K562 (cell line): ENCODE results near the gene CPS1. TPM values are rescaled to one million over a fixed set of nuclear protein-coding genes. Genes with fewer than 3 reads are reported as not detected.

Experiments
- ATAC-seq: fragments of 200-7000 bp; cut with Tn5 transposase; 3 replicates; pipeline ENCODE4 v1.9.1; 2020; ENCODE audit warnings: moderate library complexity
- BruUV-seq: library from RNA; stranded (reverse); fragments of 400-500 nt; replicated peaks from 2 replicates; lab custom pipeline; 2021; lab: Mats Ljungman, UMichigan
- CTCF ChIA-PET: fragments of 300-600 bp; formaldehyde crosslinking; extraction: SDS; loops from one replicate; lab custom pipeline; 2021; ENCODE audit warnings: low intra/inter-chr PET ratio; lab: Yijun Ruan, JAX
- POLR2A ChIA-PET: fragments of 300-600, 350-650 bp; sonication (Branson Sonifier 250); formaldehyde crosslinking; extraction: SDS; loops from one replicate; lab custom pipeline; 2021; ENCODE audit warnings: antibody characterized with exemption, inconsistent platforms; lab: Yijun Ruan, JAX
- DNase-seq, 4 experiments: peaks; one replicate each; pipeline versions ENCODE4 v3.0.0 to v3.0.0-alpha.2; 2011 to 2018; ENCODE audit warnings: low spot score in 3 of 4, mixed read lengths in 3 of 4; ENCODE audit errors: extremely low read depth in 1 of 4
- FAIRE-seq: peaks from 2 replicates; lab custom pipeline; 2011; peaks lifted over from hg19 to GRCh38; lab: Jason Lieb, UNC
- H2AFZ ChIP-seq: 2 replicates; pipeline ENCODE4 v1.6.0; 2011; ENCODE audit warnings: low read depth, low read length, control low read depth, inconsistent platforms
- H3K27ac ChIP-seq: fragments of 200-600 bp; 3 replicates; pipeline ENCODE4 v1.8.0; 2011; ENCODE audit warnings: low read depth, mild to moderate bottlenecking, control low read depth, inconsistent platforms, low read length, moderate library complexity, mixed read lengths; ENCODE audit errors: extremely low read depth
- H3K27me3 ChIP-seq, 2 experiments: fragments of 300-600 bp in 1 of 2; 2 replicates in 1 of 2; 3 replicates in 1 of 2; pipeline versions ENCODE4 v1.6.0 to v1.8.0; 2011; ENCODE audit warnings: inconsistent platforms in 2 of 2, low read length in 2 of 2, mild to moderate bottlenecking in 1 of 2, mixed read lengths in 1 of 2, moderate library complexity in 1 of 2; ENCODE audit not compliant: control insufficient read depth in 2 of 2, insufficient read depth in 2 of 2
- H3K36me3 ChIP-seq: fragments of 300-600 bp; 3 replicates; pipeline ENCODE4 v1.8.0; 2011; ENCODE audit warnings: mild to moderate bottlenecking, low read length, inconsistent platforms; ENCODE audit not compliant: control insufficient read depth, insufficient read depth
- H3K4me1 ChIP-seq, 2 experiments: fragments of 200-600 bp in 1 of 2; replicated peaks in 1 of 2; 2 replicates in 1 of 2; 3 replicates in 1 of 2; pipeline versions ENCODE4 v1.5.1 to v1.8.0; 2011; ENCODE audit warnings: inconsistent platforms in 2 of 2, low read length in 2 of 2, mild to moderate bottlenecking in 1 of 2, mixed read lengths in 1 of 2, moderate library complexity in 1 of 2; ENCODE audit not compliant: control insufficient read depth in 2 of 2, insufficient read depth in 2 of 2
- H3K4me2 ChIP-seq: 2 replicates; pipeline ENCODE4 v1.6.1; 2011; ENCODE audit warnings: low read length, control low read depth, inconsistent platforms, mixed read lengths; ENCODE audit not compliant: insufficient read depth
- H3K4me3 ChIP-seq: fragments of 200-600 bp; sonication (generic), shearing (Covaris generic); 2 replicates; pipeline ENCODE4 v1.5.1; 2016; ENCODE audit warnings: control low read depth, inconsistent platforms
- H3K79me2 ChIP-seq: fragments of 200-600 bp; 3 replicates; pipeline ENCODE4 v1.8.0; 2011; ENCODE audit warnings: low read length, inconsistent platforms; ENCODE audit not compliant: control insufficient read depth, insufficient read depth
- H3K9ac ChIP-seq, 2 experiments: 2 replicates each; pipeline versions ENCODE4 v1.6.0 to v1.6.1; 2011; ENCODE audit warnings: low read depth in 2 of 2, low read length in 2 of 2, control low read depth in 1 of 2, inconsistent platforms in 1 of 2, mild to moderate bottlenecking in 1 of 2, mixed read lengths in 1 of 2; ENCODE audit not compliant: insufficient read depth in 1 of 2
- H3K9me1 ChIP-seq: one replicate; pipeline ENCODE4 v1.6.0; 2011; ENCODE audit warnings: inconsistent platforms, mild to moderate bottlenecking, low read length, moderate library complexity; ENCODE audit not compliant: control insufficient read depth, insufficient read depth
- H3K9me3 ChIP-seq: replicated peaks from 2 replicates; pipeline ENCODE4 v1.5.1; 2011; ENCODE audit warnings: low read depth, low read length, inconsistent platforms; ENCODE audit not compliant: control insufficient read depth, insufficient read depth
- H4K20me1 ChIP-seq: replicated peaks from 2 replicates; pipeline ENCODE4 v1.6.1; 2011; ENCODE audit warnings: low read length, inconsistent platforms, mixed read lengths; ENCODE audit not compliant: control insufficient read depth, insufficient read depth
- ARID3B ChIP-seq: fragments of 250-450 bp; sonication (Bioruptor Pico); IDR thresholded peaks from 2 replicates; pipeline ENCODE4 v1.4.0; 2020; ENCODE audit warnings: borderline replicate concordance
- CAMTA2 ChIP-seq: fragments of 250-450 bp; sonication (Bioruptor Pico); conservative IDR thresholded peaks from 2 replicates; pipeline ENCODE4 v1.5.1; 2022
- CHD2 ChIP-seq: IDR thresholded peaks from 2 replicates; pipeline ENCODE4 v1.6.1; 2011; ENCODE audit warnings: low read depth, low read length
- NFATC3 ChIP-seq: fragments of 450-650 bp; IDR thresholded peaks from 2 replicates; pipeline ENCODE4 v1.6.1; 2017; ENCODE audit warnings: mild to moderate bottlenecking
- PHF20 ChIP-seq: fragments of 450-650 bp; IDR thresholded peaks from 2 replicates; pipeline ENCODE4 v1.6.1; 2018; ENCODE audit not compliant: partially characterized antibody
- PURB ChIP-seq: sonication (generic); formaldehyde crosslinking; IDR thresholded peaks from 2 replicates; pipeline ENCODE4 v1.9.0; 2021; ENCODE audit warnings: low read depth, mild to moderate bottlenecking, missing genetic modification reagents
- RBM34 ChIP-seq: fragments of 200-400 bp; formaldehyde crosslinking; IDR thresholded peaks from 2 replicates; pipeline ENCODE4 v1.6.1; 2018; ENCODE audit warnings: low read length, borderline replicate concordance; ENCODE audit not compliant: insufficient read depth
- RUNX1 ChIP-seq: sonication (generic); IDR thresholded peaks from 2 replicates; pipeline ENCODE4 v1.6.1; 2016; ENCODE audit warnings: antibody characterized with exemption, low read depth
- ZNF583 ChIP-seq: fragments of 250-450 bp; sonication (Bioruptor Pico); IDR thresholded peaks from 2 replicates; pipeline ENCODE4 v1.4.0; 2020
- WGBS: fragments of 100-300 bp; shearing (Covaris generic); methylation state at CpG from one replicate; pipeline ENCODE4 v1.1.6; 2016; ENCODE audit warnings: low coverage, mixed read lengths; ENCODE audit not compliant: insufficient coverage; ENCODE audit errors: missing lambda C conversion rate; 5-methylcytosine and 5-hydroxymethylcytosine counted together
- in situ Hi-C: fragments of 300-500 bp; cut with MboI; formaldehyde crosslinking; loops from 4 replicates; pipeline ENCODE4 v1.15.0; 2018; ENCODE audit warnings: inconsistent platforms, mixed read lengths
- intact Hi-C: fragments of 100-400 bp; cut with micrococcal nuclease; formaldehyde crosslinking; loops from 2 replicates; pipeline ENCODE4 v1.14.2; 2022
- polyA plus RNA-seq, 8 experiments: library from polyadenylated mRNA; depleted of rRNA in 4 of 8; stranded (reverse) in 5 of 8; unstranded in 3 of 8; fragments of >200 nt; fragmentation: Nextera tagmentation in 2 of 8; fragmentation: Illumina TruSeq in 1 of 8; extraction: Ambion mirVana in 2 of 8; extraction: Trizol in 1 of 8; gene quantifications; 2 replicates each; pipeline versions ENCODE4 v1.2.1 to v1.2.3, GENCODE V29; 2011 to 2014; ENCODE audit warnings: inconsistent platforms in 1 of 8, missing spikeins in 1 of 8
- total RNA-seq, 7 experiments: library from RNA; depleted of rRNA in 6 of 7; stranded (reverse); fragments of >200 nt in 6 of 7; fragmentation: Illumina TruSeq in 2 of 7; extraction: Trizol in 2 of 7; gene quantifications; 2 replicates each; pipeline versions ENCODE4 v1.2.1 to v1.2.3, GENCODE V29; 2011 to 2021; ENCODE audit warnings: low replicate concordance in 1 of 7

CPS1 gene
- total and polyA plus RNA-seq, 9 of the 15 experiments (the other 6 are each of a cell fraction or from before 2014, with no cell fraction given), result 2.4 to 13.5 (median 6.0) TPM

GRCh38 chr2:210540471-210540870 is 15.9 kb upstream of the CPS1 start:
- Histone ChIP-seq H3K27ac (no peak overlapping the region), H3K4me1 (no peaks in the 10 kb centered on the region), H3K9ac (no peak overlapping the region), H2AFZ (no peak overlapping the region), H3K4me2 (no peak overlapping the region), H4K20me1 (no peaks in the 10 kb centered on the region), H3K9me3 (no peaks in the 10 kb centered on the region), H3K4me3 (no peak overlapping the region), H3K9me1 (no peaks in the 10 kb centered on the region), H3K36me3 (no peaks in the 10 kb centered on the region), H3K27me3 (no peaks in the 10 kb centered on the region), H3K79me2 (no peaks in the 10 kb centered on the region)
- intact Hi-C loops, result no loop called here
- TF ChIP-seq CAMTA2 (CRISPR knock-in tag) (no peak), PHF20 (no peak), NFATC3 (no peak), CHD2 (no peak), PURB (no peak), RUNX1 (no peak), RBM34 (no peak), ARID3B (no peak), ZNF583 (CRISPR knock-in tag) (no peak)
- ATAC-seq (no peak), DNase-seq (no peak), FAIRE-seq (no peak)
- in situ Hi-C loops, result no loop called here
- no TSS peak for BruUV-seq
- ChIA-PET POLR2A (no interaction called here), CTCF (no interaction called here)
- 5% methylated on average over 4 of the region's 4 CpGs for WGBS
